Activated gamma-delta T cell treated with Interleukin-2 at 50 U/mL for 16 hours (primary cell): ENCODE data around the gene FOXP1.
"Not testable (repeated sequence)": the region's sequence is repeated elsewhere in the genome, so short reads cannot be mapped to it uniquely, and the experiment has no call there.

Source experiments
- DNase-seq: peaks from one replicate; pipeline ENCODE4 v3.0.0-alpha.2; 2020

FOXP1 gene

DNA sequence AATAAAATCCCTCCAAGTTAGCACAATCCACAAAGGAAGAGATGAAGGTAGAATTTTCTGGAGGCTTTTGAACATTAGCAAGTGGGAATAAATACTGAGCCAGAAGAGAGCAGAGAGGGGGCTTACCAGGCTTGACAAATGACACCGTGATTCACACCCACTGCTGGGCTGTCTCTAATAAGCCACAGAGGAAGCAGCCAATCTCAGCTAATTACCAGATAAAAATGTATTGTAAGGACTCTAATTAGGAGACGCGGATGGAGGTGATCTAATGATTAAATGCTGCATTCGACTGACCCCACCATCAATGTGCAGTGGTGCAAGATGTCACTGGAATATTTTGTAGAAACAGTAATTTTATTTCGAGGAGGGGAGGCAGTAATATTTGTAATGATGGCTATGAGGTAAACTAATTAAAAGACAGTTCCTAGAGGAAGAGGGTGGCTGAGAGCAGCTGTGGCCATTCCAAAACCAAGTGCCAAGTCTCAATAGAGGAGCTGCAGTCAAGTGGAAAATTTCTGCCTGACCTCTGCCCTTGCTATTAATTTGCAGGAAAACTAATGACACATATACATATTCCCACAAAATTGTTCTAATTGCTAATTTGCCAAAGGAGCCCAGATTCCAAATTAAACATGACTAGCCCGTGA is 602.2 kb downstream of the FOXP1 start:
- DNase-seq: no peak

DNA sequence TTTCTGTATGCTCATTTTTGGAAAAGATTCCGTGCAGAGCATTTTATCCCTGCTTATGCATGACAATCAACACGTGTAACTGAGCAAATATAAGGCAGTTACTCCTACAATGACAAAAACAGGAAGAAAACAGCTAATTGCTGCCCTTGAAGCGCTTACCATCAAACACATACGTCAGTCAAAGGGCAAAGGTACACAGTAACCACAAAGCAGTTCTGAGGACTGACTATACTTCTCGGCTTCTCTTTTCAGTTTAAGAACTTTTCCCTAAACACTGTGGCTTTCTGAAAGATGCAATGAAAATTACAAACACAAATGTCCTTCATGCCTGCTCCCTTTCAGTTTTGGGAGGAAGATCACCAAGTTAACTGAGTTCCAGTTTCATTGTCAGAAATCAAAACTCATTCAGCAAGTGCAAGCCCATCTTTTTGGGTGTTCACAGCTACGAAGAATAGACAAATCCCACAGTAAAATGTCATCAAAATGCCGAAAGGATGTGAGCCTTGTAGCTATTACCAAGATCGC is 602.8 kb downstream of the FOXP1 start:
- no peak for DNase-seq

DNA sequence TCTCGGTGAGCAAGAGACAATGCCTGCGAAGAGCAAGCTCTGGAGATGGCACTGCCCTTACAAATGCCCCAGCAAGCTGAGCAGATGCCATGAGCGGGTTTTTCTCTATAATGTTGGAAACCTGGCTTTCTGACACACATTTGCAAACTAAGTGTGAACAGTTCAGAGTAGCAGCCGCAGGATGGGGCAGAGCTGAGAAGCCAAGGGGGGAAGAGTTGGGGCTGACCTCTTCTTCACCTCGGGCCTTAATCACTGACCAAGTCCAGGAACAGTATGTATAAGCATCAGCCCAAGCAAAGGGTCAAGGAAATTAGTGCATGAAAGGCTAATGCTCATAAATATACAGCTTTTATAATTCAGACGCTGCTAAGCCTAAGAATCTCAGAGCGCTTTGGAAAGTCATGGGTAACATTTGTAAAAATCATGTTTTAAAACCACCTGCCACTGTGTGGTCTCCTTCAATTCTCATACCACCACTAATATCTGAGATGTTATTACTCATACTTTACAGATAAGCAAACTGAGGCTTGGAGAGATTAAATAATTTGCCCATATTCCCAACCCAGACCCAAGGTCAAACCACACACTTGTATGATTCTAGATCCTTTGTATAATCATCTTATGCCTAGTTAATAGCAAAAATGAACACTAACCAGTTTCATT is 603.4 kb downstream of the FOXP1 start:
- no peak for DNase-seq

DNA sequence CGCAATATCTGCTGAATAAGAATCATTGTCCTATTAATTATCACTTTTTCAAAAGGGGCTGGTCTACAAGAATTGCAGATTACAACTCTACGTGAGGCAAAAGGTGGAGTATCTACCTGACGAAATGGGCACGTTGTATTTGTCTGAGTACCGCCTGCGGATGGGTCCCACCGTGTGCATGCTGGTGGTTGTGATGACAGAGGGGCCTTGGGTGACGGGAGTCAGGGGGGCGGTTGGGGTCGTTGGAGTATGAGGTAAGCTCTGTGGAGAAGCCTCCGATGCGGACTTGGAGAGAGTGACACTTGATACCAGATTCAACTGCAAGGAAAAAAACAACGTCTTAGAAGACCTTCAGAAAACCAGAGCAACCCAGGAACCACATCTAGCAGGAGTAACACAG is 605.8 kb downstream of the FOXP1 start:
- no peak for DNase-seq

DNA sequence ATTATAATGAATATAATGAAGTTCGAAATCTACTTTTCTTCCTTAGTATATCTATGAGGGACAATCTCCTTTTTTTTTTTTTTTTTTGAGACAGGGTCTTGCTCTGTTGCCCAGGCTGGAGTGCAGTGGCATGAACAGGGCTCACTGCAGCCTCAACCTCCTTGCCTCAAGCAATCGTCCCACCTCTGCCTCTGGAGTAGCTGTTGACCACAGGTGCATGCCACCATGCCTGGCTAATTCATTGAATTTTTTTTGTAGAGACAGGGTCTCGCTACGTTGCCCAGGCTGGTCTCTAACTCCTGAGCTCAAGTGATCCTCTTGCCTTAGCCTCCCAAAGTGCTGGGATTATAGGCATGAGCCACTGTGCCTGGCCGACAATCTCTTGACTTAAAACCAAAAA is 607.5 kb downstream of the FOXP1 start:
- not testable (repeated sequence) for DNase-seq

DNA sequence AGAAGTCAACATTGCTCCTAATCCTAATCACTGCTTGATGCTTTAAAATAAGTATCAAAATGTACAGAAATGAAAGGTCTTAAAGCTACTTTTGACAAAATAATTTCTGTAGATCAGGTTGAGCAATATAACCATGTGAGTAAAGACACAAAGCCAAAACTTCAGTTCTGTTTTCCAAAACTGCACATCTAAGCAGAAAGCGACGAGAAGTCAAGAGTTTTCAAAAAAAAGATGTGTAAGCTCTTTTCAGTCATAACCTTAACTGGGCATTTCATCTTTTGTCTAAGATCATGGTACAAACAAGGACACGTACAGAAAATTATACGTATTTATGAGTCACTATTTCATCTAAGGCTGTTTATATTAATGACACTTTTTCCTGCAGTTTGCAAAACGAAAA is 608.8 kb downstream of the FOXP1 start:
- DNase-seq: no peak

DNA sequence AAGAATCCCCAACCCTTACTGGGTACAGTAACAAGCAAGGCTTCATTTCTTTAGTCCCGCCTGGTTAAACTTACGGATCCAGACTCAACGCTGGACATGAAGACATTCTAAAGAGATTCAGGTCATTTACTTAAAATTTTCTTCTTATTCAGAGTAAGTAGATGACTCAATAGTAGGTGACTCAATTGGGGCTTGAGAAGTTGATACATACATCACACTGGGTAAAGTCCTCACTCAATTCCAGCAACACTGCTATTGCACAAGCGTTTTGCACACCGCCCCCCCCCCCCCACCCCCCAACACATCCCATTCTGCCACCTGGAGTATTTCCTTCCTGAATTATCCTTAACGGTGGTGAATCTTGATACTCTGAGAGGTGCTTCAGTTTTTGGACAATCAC is 610.0 kb downstream of the FOXP1 start:
- no peak for DNase-seq

DNA sequence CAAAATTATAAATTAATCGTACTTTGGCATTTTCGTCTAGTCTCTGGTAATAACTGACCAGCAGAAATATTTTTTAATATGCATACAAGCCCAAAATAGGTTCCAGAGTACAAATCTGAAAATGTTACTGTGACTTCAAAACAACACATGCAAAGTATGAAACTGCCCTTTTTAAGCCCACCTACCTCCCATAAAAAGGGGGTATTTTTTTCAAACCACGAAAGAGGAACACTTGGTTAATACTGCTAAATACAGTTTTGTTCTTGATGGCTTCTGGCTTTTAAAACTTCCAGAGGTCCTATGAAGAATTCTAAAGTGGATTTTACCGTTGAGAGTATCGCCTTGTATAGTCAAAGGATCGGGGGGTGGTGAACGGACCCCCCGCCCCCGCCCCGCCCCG is 610.7 kb downstream of the FOXP1 start:
- no peak for DNase-seq

DNA sequence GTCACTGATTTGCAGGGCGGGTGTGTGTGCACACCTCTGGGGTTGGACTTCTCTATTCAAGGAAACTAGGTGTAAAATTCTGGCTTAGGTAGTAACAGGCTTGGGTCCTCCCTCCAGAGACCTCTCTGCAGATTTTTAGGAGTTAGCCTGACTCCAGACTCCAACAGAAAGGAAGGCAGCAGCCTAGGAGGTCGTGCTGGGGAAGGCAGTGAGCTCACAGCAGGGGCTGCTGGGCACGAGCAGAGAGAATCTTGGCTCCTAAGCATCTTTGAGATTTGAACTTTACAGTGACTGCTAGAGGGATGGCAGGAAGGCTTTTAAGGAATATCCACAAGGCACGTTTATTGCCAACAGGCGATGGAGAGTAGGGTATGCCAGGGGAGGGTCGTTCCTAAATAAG is 612.6 kb downstream of the FOXP1 start:
- no peak for DNase-seq

DNA sequence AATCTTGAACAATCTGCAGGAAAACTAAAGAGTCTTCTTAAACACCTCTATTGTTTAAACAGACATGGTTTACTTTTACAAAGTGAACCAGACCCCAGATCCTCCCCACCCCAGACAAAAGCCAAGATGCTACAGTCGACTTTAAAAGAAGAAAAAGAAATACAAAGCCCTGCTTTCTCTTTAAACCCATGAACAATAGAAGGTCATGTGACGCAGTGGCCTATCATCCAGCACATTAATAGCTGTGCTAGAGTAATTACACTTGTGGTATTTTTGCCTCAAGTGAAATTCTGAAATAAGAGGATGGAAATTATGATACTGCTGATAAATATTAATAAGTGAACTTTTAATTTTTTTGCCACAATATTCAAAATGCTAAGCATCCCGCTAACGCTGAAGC is 613.4 kb downstream of the FOXP1 start:
- DNase-seq: no peak

DNA sequence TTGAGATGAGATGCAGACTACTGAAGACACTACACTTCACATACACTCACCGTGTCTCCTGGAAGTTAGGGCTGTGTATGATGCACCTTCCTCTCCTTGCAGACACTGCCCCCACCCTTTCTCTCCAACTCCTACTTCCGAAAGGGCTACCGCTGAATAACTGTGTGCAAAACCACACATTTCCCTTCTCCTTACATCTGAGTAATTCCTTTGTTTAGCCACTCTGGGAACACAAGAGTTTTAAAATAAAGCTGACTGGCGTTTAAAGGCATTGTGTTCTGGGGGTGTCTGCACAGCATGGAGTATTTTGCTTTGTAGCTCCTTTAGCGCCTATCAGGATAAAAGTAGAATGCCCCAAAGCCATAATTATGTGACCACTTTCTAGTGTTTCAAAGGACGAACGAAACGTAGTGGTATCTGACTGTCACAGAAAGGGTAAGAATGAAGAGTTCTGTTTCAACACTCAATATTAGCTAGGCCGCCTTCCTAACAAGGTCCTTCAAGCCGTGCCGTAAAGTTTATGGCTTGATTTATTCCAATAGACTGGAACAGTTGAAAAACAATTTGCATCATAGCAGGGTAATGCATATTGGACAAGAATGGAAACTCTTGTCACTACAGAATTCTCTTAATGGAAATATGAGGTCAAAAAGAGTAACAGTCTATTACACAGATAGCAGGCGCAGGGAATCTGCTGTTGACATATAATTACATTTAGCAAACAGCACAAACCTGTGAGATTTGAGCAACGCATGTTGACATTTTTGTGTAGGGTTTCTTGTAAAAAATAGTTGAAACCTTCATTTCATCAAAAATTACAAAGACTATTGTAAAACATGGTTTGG is 619.9 kb downstream of the FOXP1 start:
- DNase-seq: no peak

DNA sequence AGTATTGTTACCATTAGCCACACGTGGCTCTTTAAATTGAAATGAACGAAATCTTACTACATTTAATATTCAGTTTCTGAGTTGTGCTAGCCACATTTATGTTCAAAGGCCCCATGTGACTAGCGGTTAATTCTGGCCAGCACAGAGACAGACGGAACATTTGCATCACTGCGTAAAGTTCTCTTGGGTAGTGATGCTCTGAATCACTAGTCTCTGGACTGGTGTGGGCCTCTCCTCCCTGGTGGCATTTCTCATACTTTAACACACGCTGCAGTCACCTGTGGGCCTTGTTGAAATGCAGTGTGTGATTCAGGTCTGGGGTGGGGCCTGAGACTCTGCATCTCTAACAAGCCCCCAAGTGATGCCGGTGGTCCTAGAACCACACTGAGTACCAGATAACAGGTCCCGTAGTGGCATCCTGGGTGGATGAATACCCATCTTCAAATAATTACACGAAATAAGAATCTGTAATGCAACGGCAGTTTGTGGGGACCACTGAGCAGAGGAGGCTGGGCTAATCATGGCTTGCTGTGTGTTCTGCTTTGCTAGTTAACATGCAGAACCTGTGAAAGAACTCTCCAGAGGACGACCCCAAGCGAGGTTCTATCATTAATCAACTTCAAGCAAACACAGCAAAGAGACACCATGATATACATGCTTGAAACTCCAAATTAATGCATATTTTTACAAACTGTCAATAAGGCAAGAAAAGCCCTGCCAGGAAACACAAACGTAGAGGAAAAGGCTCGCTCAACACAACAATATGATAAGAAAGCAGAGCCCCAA is 623.8 kb downstream of the FOXP1 start:
- DNase-seq: no peak

DNA sequence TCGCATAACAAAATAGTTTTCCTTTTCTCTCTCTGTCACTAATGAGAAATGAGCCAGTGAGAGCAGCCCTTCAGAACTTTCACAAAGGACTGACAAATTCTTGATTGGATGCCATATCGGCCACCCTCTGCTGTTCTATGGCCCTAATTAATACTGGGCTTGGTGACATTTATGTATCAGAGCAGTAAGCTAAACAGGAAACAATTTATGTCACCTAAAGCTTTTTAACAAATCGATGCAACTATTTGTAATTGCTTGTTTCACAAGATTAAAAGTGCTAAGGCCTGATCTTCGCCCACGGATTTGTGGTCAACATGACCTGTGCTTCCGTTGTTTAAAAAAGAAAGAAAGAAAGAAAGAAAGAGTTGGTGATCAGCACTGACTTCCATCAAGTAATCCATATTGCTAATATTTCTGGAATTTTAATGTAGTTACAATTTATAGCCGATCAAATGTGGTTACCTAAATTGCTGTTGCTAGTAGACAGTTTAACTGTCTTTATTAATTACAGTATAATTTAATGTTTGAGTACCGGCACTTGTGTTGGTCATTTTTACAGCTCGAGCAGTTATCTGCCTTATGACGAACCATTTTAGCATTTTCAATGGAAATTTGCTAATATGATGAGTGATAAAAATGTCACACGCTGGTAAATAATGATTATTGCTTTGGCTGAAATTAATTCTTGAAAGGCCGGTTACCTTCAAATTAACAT is 631.3 kb downstream of the FOXP1 start:
- no peak for DNase-seq

DNA sequence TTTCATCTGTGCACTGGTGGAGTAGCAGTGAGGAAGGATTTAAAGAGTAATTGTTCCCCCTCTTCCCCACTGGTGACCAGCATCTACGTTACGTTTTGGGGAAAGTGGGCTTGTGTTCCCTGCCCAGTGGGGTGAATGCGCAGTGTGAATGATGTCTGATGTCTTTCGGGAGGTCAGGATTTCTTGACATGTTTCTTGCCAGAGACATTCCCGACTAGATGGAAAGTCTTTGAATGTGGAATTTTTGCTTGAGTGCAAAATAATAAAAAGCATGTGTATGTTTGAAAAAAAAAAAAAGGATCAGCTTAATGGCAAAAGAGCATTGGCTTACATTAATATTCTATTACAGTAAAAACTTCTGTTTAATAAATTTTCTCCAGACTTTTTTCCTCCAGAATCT is 632.2 kb downstream of the FOXP1 start:
- no peak for DNase-seq

DNA sequence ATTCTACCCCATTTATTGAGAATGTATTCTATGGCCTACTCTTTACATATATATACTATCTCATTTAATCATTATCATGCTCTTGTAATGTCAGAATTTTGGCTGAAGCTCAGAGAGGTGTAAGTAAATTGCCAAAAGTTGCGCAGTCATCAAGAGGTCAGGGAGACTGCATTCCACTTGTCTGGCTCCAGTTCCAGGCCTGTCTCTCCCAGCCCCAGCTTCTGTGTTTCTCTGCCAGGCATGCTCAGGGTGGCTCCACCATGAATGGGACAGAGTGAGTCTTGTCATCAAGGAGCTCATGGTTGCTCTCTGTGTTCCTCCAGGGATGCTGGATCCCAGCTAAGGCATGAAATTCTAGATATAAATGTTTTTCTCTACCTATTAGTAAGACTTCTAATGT is 635.9 kb downstream of the FOXP1 start:
- no peak for DNase-seq

DNA sequence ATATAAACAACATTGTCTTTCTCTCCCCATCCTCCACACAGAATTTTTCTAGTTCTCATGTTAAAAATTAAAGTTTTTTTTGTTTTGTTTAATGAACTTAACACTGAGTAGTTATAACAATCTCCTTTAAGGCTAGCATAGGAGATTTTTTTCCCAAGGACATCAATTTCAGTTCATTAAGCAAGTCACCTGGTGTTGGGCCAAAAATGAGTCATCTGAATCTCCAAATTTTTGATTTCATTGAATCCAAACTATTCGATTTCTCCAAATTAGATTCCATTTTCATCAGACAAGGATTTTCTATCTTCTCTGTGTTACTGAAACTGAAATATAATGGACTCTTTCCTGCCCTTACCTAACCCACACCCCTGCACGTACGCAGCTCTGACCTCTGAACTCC is 639.6 kb downstream of the FOXP1 start:
- no peak for DNase-seq

DNA sequence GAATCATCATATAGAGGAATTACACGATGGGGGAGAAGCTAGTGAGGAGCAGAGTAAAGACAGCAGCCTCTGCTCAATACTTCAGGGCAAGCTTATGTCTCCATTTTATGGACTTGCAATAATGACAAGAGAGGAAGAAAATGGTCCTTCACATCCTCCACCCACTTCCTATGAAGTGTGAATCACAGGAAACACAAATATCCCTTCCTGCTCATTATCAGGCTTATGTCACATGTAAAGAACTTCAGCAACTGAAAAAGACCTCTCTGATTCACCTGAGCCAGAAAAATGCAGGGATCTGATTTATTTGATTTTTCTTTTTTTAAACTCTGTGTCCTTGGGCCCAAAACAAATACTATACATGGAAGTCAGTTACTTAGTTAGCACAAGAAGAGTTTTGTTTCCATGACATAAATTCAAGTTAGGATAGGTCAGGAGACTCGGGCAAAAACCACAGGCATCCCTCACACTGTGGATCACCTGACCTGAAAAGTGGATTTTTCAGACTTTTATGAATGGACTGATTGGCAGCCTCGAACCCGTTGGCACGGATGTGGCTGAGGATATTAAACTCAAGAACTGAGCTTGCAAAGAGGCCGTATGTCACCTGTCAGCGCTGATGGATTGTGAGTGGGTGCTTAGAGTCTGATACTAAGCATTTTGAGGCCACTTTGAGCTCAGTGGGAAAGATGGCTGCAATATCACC is 650.3 kb downstream of the FOXP1 start:
- no peak for DNase-seq

DNA sequence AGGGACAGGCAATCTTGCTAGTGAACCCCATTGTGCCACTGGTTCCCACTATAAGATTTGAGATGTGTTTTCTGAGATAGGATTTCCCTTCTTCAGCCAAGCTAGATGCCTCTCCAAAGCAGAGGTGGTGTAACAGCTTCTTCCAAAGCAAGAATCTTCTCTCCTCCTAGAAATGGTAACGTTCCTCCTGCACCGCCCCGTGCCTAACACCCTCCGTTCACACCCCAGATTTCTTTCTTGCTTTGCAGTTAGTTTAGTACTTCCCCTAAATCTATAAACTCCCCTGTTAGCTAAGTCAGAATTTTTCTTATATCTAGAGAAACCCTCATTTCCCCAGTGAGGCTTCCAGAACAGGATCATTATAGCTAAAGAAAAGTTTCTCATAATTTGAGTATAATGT is 653.5 kb downstream of the FOXP1 start:
- no peak for DNase-seq

DNA sequence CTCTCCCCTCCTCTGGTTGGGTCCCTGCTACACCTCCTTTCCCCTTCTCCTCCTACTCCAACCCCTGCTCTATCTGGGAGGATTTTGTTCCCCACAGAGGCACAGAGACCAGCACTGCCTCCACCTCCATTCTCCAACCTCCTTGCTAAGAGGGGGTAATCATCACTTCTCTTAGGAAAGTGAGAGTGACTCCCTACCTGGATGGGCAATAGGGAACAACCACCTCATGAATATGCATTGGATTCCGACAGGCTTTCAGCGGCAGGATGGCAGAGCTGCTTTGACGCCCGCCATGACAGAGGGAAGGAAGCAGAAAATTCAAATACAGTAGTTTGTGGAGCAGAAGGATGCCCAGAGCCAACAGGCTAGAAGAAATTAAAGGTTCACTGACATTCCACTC is 656.3 kb downstream of the FOXP1 start:
- DNase-seq: no peak

DNA sequence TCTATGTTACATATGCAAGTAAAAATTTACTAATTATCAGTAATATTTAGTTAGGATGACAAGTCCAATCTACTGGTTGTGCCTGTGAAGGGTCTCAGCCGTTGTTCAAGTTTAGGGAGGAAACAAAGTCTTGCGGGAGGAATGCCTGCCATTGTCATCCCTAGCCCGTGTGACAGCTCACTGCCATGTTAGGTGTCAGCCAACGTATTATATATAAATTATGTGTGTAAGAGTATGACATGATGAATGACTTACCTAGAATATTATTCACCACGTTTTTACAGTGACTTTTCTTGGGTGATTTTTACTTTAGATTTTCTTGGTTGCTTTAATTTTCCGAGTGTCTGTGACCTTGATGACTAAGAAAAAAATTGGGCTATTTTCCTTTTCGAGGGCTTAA is 656.7 kb downstream of the FOXP1 start:
- no peak for DNase-seq

DNA sequence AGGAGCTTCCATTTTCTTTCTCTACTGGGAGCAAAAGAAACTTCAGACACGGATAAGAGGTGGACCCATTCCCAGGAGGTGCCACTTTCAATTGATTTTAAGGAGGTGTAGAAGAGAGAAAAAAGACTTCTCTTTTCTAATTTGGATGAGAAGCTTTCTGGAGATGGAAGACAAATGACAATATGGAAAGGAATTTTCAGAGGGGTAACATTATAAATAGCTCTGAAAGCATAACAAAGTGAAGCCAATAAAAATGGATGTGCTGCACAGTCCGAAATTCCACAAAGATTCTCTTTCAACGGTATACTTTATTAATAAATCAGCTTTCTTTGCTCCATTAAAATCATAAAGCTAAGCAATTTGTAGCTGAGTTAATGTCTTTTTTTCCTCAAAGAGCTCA is 663.9 kb downstream of the FOXP1 start:
- DNase-seq: no peak

DNA sequence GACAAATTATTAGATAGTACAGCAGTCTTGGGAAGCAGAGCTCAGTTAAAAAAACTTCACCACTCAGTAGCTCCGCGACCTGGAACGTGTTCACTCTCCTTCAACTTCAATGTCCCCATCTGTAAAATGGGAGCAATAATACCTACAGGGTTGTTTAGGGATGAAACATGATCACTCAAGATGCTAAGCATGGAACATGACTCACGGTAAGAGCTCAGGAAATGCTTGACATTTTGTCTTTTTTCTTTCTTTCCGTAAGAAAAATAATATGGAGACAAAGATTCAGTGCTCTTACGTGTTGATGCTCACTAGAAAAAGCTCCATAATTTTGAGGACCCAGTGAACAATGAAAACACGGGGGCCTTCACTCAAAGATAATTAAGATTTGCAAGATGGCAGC is 664.4 kb downstream of the FOXP1 start:
- DNase-seq: no peak
